HEK293 (cell line): Measurements from ENCODE around the gene GRID2.

Experiments
- CTCF ChIA-PET: fragments of 350-600 bp; formaldehyde crosslinking; extraction: SDS; loops from one replicate; lab custom pipeline; 2021; ENCODE audit warnings: antibody characterized with exemption; lab: Yijun Ruan, JAX
- POLR2A ChIA-PET: fragments of 300-600 bp; formaldehyde crosslinking; extraction: SDS; loops from one replicate; lab custom pipeline; 2020; ENCODE audit warnings: antibody characterized with exemption, inconsistent platforms; lab: Yijun Ruan, JAX
- H3K27ac ChIP-seq: fragments of 200-500 bp; sonication (Bioruptor generic); 2 replicates; pipeline ENCODE4 v1.5.1; 2014; ENCODE audit warnings: low read depth, low read length, control low read depth, inconsistent platforms; ENCODE audit errors: extremely low read depth
- H3K36me3 ChIP-seq, 2 experiments: fragments of 200-500 bp in 1 of 2; sonication (Bioruptor generic) in 1 of 2; 1 replicate in 1 of 2; 2 replicates in 1 of 2; pipeline ENCODE4 v1.5.1; 2014 to 2017; ENCODE audit warnings: inconsistent platforms in 2 of 2, low read length in 2 of 2; ENCODE audit not compliant: control insufficient read depth in 2 of 2, insufficient read depth in 1 of 2
- H3K4me1 ChIP-seq: fragments of 200-500 bp; sonication (Bioruptor generic); 2 replicates; pipeline ENCODE4 v1.5.1; 2014; ENCODE audit warnings: mild to moderate bottlenecking, low read length, inconsistent platforms; ENCODE audit not compliant: control insufficient read depth, insufficient read depth
- H3K4me3 ChIP-seq: 2 replicates; pipeline ENCODE4 v1.5.1; 2011; ENCODE audit warnings: low read depth, mild to moderate bottlenecking, control low read depth, low read length, moderate library complexity
- H3K9me3 ChIP-seq: fragments of 200-500 bp; sonication (Bioruptor generic); 2 replicates; pipeline ENCODE4 v1.5.1; 2014; ENCODE audit warnings: low read depth, low read length, inconsistent platforms; ENCODE audit not compliant: control insufficient read depth, insufficient read depth
- FEZF1 ChIP-seq: fragments of 450-650 bp; formaldehyde crosslinking; IDR thresholded peaks from 2 replicates; pipeline ENCODE4 v1.5.1; 2016; ENCODE audit warnings: missing biosample characterization, missing genetic modification characterization
- GFI1B ChIP-seq: fragments of 450-650 bp; formaldehyde crosslinking; IDR thresholded peaks from 2 replicates; pipeline ENCODE4 v1.5.1; 2016; ENCODE audit warnings: missing biosample characterization, missing genetic modification characterization
- HOXC10 ChIP-seq: sonication (generic); formaldehyde crosslinking; IDR thresholded peaks from 2 replicates; pipeline ENCODE4 v1.8.1; 2023; ENCODE audit warnings: mild to moderate bottlenecking, missing genetic modification reagents
- WT1 ChIP-seq: fragments of 450-650 bp; formaldehyde crosslinking; IDR thresholded peaks from 2 replicates; pipeline ENCODE4 v1.5.1; 2016; ENCODE audit warnings: missing biosample characterization, missing genetic modification characterization
- ZNF121 ChIP-seq: fragments of 450-650 bp; formaldehyde crosslinking; IDR thresholded peaks from 2 replicates; pipeline ENCODE4 v1.5.1; 2016; ENCODE audit warnings: missing biosample characterization, missing genetic modification characterization
- ZNF138 ChIP-seq: fragments of 450-650 bp; formaldehyde crosslinking; IDR thresholded peaks from 2 replicates; pipeline ENCODE4 v1.5.1; 2016; ENCODE audit warnings: missing biosample characterization, missing genetic modification characterization, borderline replicate concordance
- ZNF146 ChIP-seq: fragments of 450-650 bp; formaldehyde crosslinking; IDR thresholded peaks from 2 replicates; pipeline ENCODE4 v1.5.1; 2016; ENCODE audit warnings: missing biosample characterization, missing genetic modification characterization
- ZNF16 ChIP-seq: fragments of 450-650 bp; formaldehyde crosslinking; IDR thresholded peaks from 2 replicates; pipeline ENCODE4 v1.5.1; 2016; ENCODE audit warnings: low read depth, missing biosample characterization, missing genetic modification characterization
- ZNF19 ChIP-seq: fragments of 450-650 bp; formaldehyde crosslinking; IDR thresholded peaks from 2 replicates; pipeline ENCODE4; 2016; ENCODE audit warnings: missing biosample characterization, missing genetic modification characterization, low read depth
- ZNF214 ChIP-seq: fragments of 450-650 bp; formaldehyde crosslinking; IDR thresholded peaks from 2 replicates; pipeline ENCODE4 v1.5.1; 2017; ENCODE audit warnings: missing biosample characterization, mild to moderate bottlenecking, missing genetic modification characterization, borderline replicate concordance
- ZNF394 ChIP-seq: fragments of 450-650 bp; formaldehyde crosslinking; IDR thresholded peaks from 2 replicates; pipeline ENCODE4 v1.5.1; 2016; ENCODE audit warnings: missing biosample characterization, missing genetic modification characterization, mild to moderate bottlenecking, moderate library complexity, borderline replicate concordance
- ZNF433 ChIP-seq: fragments of 450-650 bp; formaldehyde crosslinking; IDR thresholded peaks from 2 replicates; pipeline ENCODE4 v1.5.1; 2016; ENCODE audit warnings: missing biosample characterization, missing genetic modification characterization, low read depth
- ZNF548 ChIP-seq: fragments of 450-650 bp; formaldehyde crosslinking; IDR thresholded peaks from 2 replicates; pipeline ENCODE4 v1.5.1; 2016; ENCODE audit warnings: missing biosample characterization, missing genetic modification characterization
- ZNF610 ChIP-seq: fragments of 450-650 bp; formaldehyde crosslinking; IDR thresholded peaks from 2 replicates; pipeline ENCODE4 v1.5.1; 2016; ENCODE audit warnings: missing biosample characterization, missing genetic modification characterization, borderline replicate concordance
- ZNF621 ChIP-seq: fragments of 450-650 bp; formaldehyde crosslinking; IDR thresholded peaks from 2 replicates; pipeline ENCODE4 v1.5.1; 2017; ENCODE audit warnings: missing biosample characterization, missing genetic modification characterization
- ZNF623 ChIP-seq: fragments of 450-650 bp; formaldehyde crosslinking; IDR thresholded peaks from 2 replicates; pipeline ENCODE4 v1.5.1; 2016; ENCODE audit warnings: missing biosample characterization, missing genetic modification characterization
- ZNF658 ChIP-seq: fragments of 450-650 bp; formaldehyde crosslinking; IDR thresholded peaks from 2 replicates; pipeline ENCODE4; 2016; ENCODE audit warnings: missing biosample characterization, missing genetic modification characterization
- ZNF660 ChIP-seq: fragments of 450-650 bp; IDR thresholded peaks from 2 replicates; pipeline ENCODE4 v1.5.1; 2018; ENCODE audit warnings: missing biosample characterization, mild to moderate bottlenecking, missing genetic modification characterization
- ZNF670 ChIP-seq: fragments of 450-650 bp; formaldehyde crosslinking; IDR thresholded peaks from 2 replicates; pipeline ENCODE4 v1.5.1; 2016; ENCODE audit warnings: missing biosample characterization, missing genetic modification characterization, low read depth
- ZNF747 ChIP-seq: fragments of 450-650 bp; formaldehyde crosslinking; IDR thresholded peaks from 2 replicates; pipeline ENCODE4 v1.5.1; 2016; ENCODE audit warnings: missing biosample characterization, missing genetic modification characterization
- ZSCAN23 ChIP-seq: fragments of 450-650 bp; formaldehyde crosslinking; IDR thresholded peaks from 2 replicates; pipeline ENCODE4 v1.5.1; 2016; ENCODE audit warnings: missing biosample characterization, missing genetic modification characterization
- TF ChIP-seq, protein P1 (sequence below): fragments of 450-650 bp; formaldehyde crosslinking; IDR thresholded peaks from 2 replicates; pipeline ENCODE4 v1.5.1; 2017; ENCODE audit warnings: missing biosample characterization, missing genetic modification characterization
- TF ChIP-seq, protein P2 (sequence below): fragments of 450-650 bp; formaldehyde crosslinking; IDR thresholded peaks from 2 replicates; pipeline ENCODE4 v1.5.1; 2016; ENCODE audit warnings: missing biosample characterization, missing genetic modification characterization
- TF ChIP-seq, protein P3 (sequence below): fragments of 450-650 bp; formaldehyde crosslinking; IDR thresholded peaks from 2 replicates; pipeline ENCODE4 v1.5.1; 2016; ENCODE audit warnings: missing biosample characterization, missing genetic modification characterization
- TF ChIP-seq, protein P4 (sequence below): fragments of 450-650 bp; formaldehyde crosslinking; IDR thresholded peaks from 2 replicates; pipeline ENCODE4 v1.5.1; 2016; ENCODE audit warnings: missing biosample characterization, missing genetic modification characterization
- TF ChIP-seq, protein P5 (sequence below): fragments of 450-650 bp; formaldehyde crosslinking; IDR thresholded peaks from 2 replicates; pipeline ENCODE4 v1.5.1; 2016; ENCODE audit warnings: missing biosample characterization, missing genetic modification characterization
- TF ChIP-seq, protein P6 (sequence below): fragments of 450-650 bp; formaldehyde crosslinking; IDR thresholded peaks from 2 replicates; pipeline ENCODE4 v1.5.1; 2017; ENCODE audit warnings: missing biosample characterization, missing genetic modification characterization

The GRID2 gene

DNA sequence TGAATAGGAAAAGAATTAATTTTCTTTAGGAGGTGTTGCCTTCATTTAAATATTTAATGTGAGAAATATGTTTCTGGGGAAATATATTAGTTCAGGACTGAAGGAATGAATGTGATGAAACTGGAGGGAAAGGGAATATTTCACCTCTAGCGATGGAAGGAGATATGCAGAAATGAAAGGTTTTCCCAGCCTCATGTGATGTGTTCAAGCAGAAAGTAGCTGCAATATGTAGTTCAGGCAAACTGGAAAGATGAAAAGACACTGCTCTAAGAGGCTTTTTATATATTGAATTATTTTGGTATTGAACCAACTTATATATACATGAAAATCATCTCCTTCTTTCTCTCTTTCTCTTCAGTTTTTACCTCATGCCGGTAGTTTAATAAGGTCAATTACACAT is 3.4 kb downstream of the GRID2 start (continued):
- TF ChIP-seq, protein P1, sequence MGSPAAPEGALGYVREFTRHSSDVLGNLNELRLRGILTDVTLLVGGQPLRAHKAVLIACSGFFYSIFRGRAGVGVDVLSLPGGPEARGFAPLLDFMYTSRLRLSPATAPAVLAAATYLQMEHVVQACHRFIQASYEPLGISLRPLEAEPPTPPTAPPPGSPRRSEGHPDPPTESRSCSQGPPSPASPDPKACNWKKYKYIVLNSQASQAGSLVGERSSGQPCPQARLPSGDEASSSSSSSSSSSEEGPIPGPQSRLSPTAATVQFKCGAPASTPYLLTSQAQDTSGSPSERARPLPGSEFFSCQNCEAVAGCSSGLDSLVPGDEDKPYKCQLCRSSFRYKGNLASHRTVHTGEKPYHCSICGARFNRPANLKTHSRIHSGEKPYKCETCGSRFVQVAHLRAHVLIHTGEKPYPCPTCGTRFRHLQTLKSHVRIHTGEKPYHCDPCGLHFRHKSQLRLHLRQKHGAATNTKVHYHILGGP (tag by site-specific recombination), result no peak
- TF ChIP-seq ZNF658 (tag by site-specific recombination) (no peak), ZNF548 (no peak), ZNF660 (tag by site-specific recombination) (no peak)
- TF ChIP-seq, all 188 proteins: peak for 0

DNA sequence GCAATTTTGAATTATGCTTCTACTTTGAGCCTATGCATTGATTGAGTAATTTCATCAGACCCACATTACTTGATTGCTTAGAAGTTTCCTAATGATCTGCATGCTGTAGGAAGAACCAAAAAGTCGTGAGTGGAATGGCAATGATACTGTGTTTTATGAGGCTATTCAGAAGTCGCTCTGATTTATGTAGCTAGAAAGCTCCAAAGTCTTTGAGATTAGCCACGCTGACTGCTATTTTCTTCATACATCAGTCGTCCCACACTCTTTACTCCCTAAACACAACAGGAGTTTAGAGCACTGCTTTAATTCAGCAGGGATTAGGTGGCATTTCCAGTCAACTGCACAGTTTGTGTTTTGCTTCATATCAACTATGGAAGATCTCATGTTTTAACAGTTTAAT is 4.1 kb downstream of the GRID2 start:
- Histone ChIP-seq H3K36me3 (no peaks in the 10 kb centered on the region), H3K9me3 (no peaks in the 10 kb centered on the region), H3K27ac (no peak overlapping the region), H3K4me1 (no peaks in the 10 kb centered on the region), H3K4me3 (no peak overlapping the region)
- ChIA-PET CTCF (no interaction called here), POLR2A (no interaction called here)
- TF ChIP-seq ZNF670 (tag by site-specific recombination), result no peak
- no peak for TF ChIP-seq ZNF146 (tag by site-specific recombination)
- TF ChIP-seq, protein P2, sequence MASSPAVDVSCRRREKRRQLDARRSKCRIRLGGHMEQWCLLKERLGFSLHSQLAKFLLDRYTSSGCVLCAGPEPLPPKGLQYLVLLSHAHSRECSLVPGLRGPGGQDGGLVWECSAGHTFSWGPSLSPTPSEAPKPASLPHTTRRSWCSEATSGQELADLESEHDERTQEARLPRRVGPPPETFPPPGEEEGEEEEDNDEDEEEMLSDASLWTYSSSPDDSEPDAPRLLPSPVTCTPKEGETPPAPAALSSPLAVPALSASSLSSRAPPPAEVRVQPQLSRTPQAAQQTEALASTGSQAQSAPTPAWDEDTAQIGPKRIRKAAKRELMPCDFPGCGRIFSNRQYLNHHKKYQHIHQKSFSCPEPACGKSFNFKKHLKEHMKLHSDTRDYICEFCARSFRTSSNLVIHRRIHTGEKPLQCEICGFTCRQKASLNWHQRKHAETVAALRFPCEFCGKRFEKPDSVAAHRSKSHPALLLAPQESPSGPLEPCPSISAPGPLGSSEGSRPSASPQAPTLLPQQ (tag by site-specific recombination), result no peak
- peak; percentile 57 for TF ChIP-seq FEZF1 (tag by site-specific recombination)
- 0 out of 2 replicates have a peak, but pooled peaks have one; percentile 42 for TF ChIP-seq WT1 (tag by site-specific recombination)
- no peak for TF ChIP-seq ZNF433
- TF ChIP-seq, protein P3, sequence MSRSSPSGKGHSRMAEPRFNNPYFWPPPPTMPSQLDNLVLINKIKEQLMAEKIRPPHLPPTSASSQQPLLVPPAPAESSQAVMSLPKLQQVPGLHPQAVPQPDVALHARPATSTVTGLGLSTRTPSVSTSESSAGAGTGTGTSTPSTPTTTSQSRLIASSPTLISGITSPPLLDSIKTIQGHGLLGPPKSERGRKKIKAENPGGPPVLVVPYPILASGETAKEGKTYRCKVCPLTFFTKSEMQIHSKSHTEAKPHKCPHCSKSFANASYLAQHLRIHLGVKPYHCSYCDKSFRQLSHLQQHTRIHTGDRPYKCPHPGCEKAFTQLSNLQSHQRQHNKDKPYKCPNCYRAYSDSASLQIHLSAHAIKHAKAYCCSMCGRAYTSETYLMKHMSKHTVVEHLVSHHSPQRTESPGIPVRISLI (tag by site-specific recombination), result no peak
- TF ChIP-seq, protein P4, sequence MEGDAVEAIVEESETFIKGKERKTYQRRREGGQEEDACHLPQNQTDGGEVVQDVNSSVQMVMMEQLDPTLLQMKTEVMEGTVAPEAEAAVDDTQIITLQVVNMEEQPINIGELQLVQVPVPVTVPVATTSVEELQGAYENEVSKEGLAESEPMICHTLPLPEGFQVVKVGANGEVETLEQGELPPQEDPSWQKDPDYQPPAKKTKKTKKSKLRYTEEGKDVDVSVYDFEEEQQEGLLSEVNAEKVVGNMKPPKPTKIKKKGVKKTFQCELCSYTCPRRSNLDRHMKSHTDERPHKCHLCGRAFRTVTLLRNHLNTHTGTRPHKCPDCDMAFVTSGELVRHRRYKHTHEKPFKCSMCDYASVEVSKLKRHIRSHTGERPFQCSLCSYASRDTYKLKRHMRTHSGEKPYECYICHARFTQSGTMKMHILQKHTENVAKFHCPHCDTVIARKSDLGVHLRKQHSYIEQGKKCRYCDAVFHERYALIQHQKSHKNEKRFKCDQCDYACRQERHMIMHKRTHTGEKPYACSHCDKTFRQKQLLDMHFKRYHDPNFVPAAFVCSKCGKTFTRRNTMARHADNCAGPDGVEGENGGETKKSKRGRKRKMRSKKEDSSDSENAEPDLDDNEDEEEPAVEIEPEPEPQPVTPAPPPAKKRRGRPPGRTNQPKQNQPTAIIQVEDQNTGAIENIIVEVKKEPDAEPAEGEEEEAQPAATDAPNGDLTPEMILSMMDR (tag by site-specific recombination), result no peak
- no peak for TF ChIP-seq ZNF660 (tag by site-specific recombination)

DNA sequence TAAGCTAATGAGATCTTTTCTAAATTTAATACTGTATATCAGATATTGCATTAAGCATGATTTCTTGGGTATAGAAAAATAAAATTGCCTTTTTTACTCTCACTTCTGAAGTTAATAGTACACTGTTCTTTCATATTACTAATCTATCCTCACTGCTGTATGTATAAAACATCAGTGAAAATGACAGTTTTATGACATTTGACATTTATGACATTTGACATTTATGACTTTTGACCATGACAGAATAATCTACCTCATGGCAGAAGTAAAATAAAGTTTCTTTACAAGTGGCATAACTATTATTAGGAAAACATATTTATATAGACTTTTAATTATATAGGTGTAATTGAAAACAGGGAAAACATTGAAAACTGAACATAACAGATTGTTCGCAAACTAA is 13.3 kb downstream of the GRID2 start:
- Histone ChIP-seq H3K27ac (no peak overlapping the region), H3K9me3 (no peaks in the 10 kb centered on the region), H3K4me1 (no peaks in the 10 kb centered on the region), H3K36me3 (no peaks in the 10 kb centered on the region), H3K4me3 (no peak overlapping the region)
- POLR2A ChIA-PET, result no interaction called here
- CTCF ChIA-PET, result no interaction called here
- TF ChIP-seq ZNF121 (tag by site-specific recombination) (no peak), ZNF16 (tag by site-specific recombination) (no peak), ZSCAN23 (no peak), ZNF747 (tag by site-specific recombination) (no peak), ZNF146 (tag by site-specific recombination) (no peak), ZNF610 (no peak), ZNF138 (tag by site-specific recombination) (no peak), GFI1B (no peak), ZNF214 (tag by site-specific recombination) (no peak), ZNF19 (tag by site-specific recombination) (no peak), ZNF621 (tag by site-specific recombination) (no peak), ZNF623 (tag by site-specific recombination) (no peak), ZNF394 (tag by site-specific recombination) (no peak), HOXC10 (CRISPR knock-in tag) (no peak)
- TF ChIP-seq, protein P5, sequence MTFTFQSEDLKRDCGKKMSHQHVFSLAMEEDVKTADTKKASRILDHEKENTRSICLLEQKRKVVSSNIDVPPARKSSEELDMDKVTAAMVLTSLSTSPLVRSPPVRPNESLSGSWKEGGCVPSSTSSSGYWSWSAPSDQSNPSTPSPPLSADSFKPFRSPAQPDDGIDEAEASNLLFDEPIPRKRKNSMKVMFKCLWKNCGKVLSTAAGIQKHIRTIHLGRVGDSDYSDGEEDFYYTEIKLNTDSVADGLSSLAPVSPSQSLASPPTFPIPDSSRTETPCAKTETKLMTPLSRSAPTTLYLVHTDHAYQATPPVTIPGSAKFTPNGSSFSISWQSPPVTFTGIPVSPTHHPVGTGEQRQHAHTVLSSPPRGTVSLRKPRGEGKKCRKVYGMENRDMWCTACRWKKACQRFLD (tag by site-specific recombination), result no peak
- TF ChIP-seq, protein P6, sequence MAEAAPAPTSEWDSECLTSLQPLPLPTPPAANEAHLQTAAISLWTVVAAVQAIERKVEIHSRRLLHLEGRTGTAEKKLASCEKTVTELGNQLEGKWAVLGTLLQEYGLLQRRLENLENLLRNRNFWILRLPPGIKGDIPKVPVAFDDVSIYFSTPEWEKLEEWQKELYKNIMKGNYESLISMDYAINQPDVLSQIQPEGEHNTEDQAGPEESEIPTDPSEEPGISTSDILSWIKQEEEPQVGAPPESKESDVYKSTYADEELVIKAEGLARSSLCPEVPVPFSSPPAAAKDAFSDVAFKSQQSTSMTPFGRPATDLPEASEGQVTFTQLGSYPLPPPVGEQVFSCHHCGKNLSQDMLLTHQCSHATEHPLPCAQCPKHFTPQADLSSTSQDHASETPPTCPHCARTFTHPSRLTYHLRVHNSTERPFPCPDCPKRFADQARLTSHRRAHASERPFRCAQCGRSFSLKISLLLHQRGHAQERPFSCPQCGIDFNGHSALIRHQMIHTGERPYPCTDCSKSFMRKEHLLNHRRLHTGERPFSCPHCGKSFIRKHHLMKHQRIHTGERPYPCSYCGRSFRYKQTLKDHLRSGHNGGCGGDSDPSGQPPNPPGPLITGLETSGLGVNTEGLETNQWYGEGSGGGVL (tag by site-specific recombination), result no peak
